ENCODE data around the gene CASZ1. TPM values are rescaled to one million over a fixed set of nuclear protein-coding genes. Genes with fewer than 3 reads are reported as not detected.

CASZ1 gene
- 1.5 to 2.3 TPM (median 1.8 TPM) in 5 replicates for total RNA-seq (2022; extraction: Qiagen RNA extraction)

DNA sequence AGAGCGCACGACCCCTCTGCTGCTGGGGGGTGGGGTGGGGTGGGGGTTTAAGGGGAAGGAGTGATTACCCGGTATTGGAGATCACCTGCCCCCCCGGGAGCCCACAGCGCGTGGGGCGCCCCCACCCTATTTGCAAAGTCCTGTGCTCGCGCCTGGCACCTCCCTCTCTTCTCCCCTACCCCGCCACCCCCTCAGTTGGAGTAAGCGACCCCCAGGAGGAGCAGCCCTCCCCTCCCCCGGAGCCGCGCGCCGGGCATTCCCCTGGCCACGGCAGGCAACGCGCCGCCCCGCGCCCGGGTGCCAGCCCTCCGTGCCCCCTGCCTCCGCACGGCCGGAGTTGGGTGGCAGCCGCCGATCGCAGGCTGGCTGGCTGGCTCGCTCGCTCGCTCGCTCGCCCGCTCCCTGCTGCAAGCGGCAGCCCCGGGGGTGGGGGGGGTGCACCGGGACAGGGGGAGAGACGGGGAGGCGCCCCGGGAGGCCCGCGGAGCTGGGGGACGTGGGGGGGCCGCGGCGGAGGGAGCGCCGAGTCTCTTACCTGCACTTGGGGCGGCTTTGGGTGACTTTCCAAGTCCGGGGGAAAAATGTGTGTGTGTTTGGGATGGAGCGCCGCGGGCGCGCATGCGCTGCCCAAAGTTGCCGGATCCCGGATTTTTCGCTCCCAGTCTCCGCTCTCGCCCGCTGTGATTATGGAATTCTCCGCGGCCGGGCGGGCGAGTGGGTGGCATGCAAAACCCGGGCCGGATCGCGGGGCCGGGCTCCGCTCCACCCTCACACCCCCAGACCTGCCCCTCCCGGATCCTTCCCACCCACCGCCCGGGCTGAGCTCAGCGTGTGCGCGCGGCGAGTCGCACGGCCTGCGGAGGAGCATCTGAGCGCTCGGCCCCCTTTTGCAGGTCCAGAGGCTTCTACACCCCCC is at the start of gene CASZ1:
CASZ1 (minus strand) TSS at position 618 of the 916 bp plus-strand sequence. CDS start 102,757 bp downstream, outside the sequence.

Other genes with a start within 250 kb of the CASZ1 start
- gene TARDBP, start 216.0 kb upstream of the CASZ1 start, total RNA-seq (2022; extraction: Qiagen RNA extraction), result 188 to 215 TPM (median 207 TPM) in 5 replicates